Neural cell (in vitro differentiated cells): Measurements from ENCODE around the gene SREK1IP1. TPM values are rescaled to one million over a fixed set of nuclear protein-coding genes. Genes with fewer than 3 reads are reported as not detected.

Source experiments
- H2AFZ ChIP-seq: fragments of 200-600, 300-800 bp; sonication (generic), shearing (Covaris generic); 2 replicates; pipeline ENCODE4 v1.6.0; 2014; ENCODE audit warnings: low read depth, mild to moderate bottlenecking, antibody characterized with exemption, low read length, moderate library complexity
- H3F3A ChIP-seq: fragments of 200-600 bp; shearing (Covaris generic); 2 replicates; pipeline ENCODE4 v1.6.1; 2016; ENCODE audit warnings: mild to moderate bottlenecking, moderate library complexity, mixed read lengths, antibody characterized with exemption, low read length; ENCODE audit not compliant: insufficient read depth, poor library complexity, severe bottlenecking
- H3K27ac ChIP-seq: fragments of 200-600, 300-800 bp; sonication (generic), shearing (Covaris generic); 2 replicates; pipeline ENCODE4 v1.5.1; 2014; ENCODE audit warnings: mild to moderate bottlenecking, low read length, moderate library complexity
- H3K27me3 ChIP-seq: fragments of 300-800, 200-600 bp; sonication (generic), shearing (Covaris generic); 2 replicates; pipeline ENCODE4 v1.6.0; 2014; ENCODE audit warnings: mild to moderate bottlenecking, low read depth, low read length, moderate library complexity; ENCODE audit not compliant: insufficient read depth
- H3K36me3 ChIP-seq: fragments of 300-800, 200-600 bp; sonication (generic), shearing (Covaris generic); 2 replicates; pipeline ENCODE4 v1.5.1; 2014; ENCODE audit warnings: mild to moderate bottlenecking, antibody characterized with exemption, low read length, moderate library complexity; ENCODE audit not compliant: insufficient read depth
- H3K4me2 ChIP-seq: fragments of 300-800, 200-600 bp; sonication (generic), shearing (Covaris generic); 2 replicates; pipeline ENCODE4 v1.6.0; 2014; ENCODE audit warnings: mild to moderate bottlenecking, low read length
- H3K4me3 ChIP-seq: fragments of 300-800, 200-600 bp; sonication (generic), shearing (Covaris generic); 2 replicates; pipeline ENCODE4 v1.5.1; 2014; ENCODE audit warnings: mild to moderate bottlenecking, low read length, moderate library complexity
- H3K79me2 ChIP-seq: fragments of 200-600 bp; shearing (Covaris generic); replicated peaks from 2 replicates; pipeline ENCODE4 v1.6.0; 2014; ENCODE audit warnings: mild to moderate bottlenecking, low read length, moderate library complexity; ENCODE audit not compliant: insufficient read depth
- H3K9ac ChIP-seq: fragments of 300-800, 200-600 bp; sonication (generic), shearing (Covaris generic); 2 replicates; pipeline ENCODE4 v1.6.1; 2016; ENCODE audit warnings: mild to moderate bottlenecking, low read length, mixed read lengths
- H3K9me2 ChIP-seq: fragments of 200-600 bp; shearing (Covaris generic); 2 replicates; pipeline ENCODE4 v1.6.1; 2016; ENCODE audit warnings: mild to moderate bottlenecking, low read length, mixed read lengths; ENCODE audit not compliant: insufficient read depth
- H3K9me3 ChIP-seq: fragments of 200-600, 300-800 bp; sonication (generic), shearing (Covaris generic); 2 replicates; pipeline ENCODE4 v1.6.1; 2016; ENCODE audit warnings: mild to moderate bottlenecking, mixed run types, low read length, moderate library complexity, mixed read lengths
- H4K20me1 ChIP-seq: fragments of 200-600 bp; shearing (Covaris generic); 2 replicates; pipeline ENCODE4 v1.6.1; 2016; ENCODE audit warnings: mild to moderate bottlenecking, mixed run types; ENCODE audit not compliant: insufficient read depth
- CTCF ChIP-seq: fragments of 450-650 bp; IDR thresholded peaks from 2 replicates; pipeline ENCODE4 v1.5.1; 2014; ENCODE audit warnings: antibody characterized with exemption, mild to moderate bottlenecking, moderate library complexity; ENCODE audit not compliant: poor library complexity, severe bottlenecking
- EP300 ChIP-seq: fragments of 450-650 bp; conservative IDR thresholded peaks from 2 replicates; pipeline ENCODE4 v1.6.1; 2014; ENCODE audit warnings: antibody characterized with exemption, mild to moderate bottlenecking, moderate library complexity; ENCODE audit not compliant: poor library complexity, severe bottlenecking
- EZH2 ChIP-seq: fragments of 200-600, 300-800 bp; shearing (Covaris generic), sonication (generic); IDR thresholded peaks from 2 replicates; pipeline ENCODE4 v1.6.1; 2014; ENCODE audit warnings: antibody characterized with exemption, low read length, borderline replicate concordance, mild to moderate bottlenecking; ENCODE audit not compliant: insufficient read depth, poor library complexity, severe bottlenecking
- MXI1 ChIP-seq: fragments of 450-650 bp; conservative IDR thresholded peaks from 2 replicates; pipeline ENCODE4 v1.6.1; 2014; ENCODE audit warnings: antibody characterized with exemption, mild to moderate bottlenecking; ENCODE audit not compliant: poor library complexity, severe bottlenecking
- POLR2AphosphoS5 ChIP-seq: IDR thresholded peaks from 2 replicates; pipeline ENCODE4 v1.6.1; 2012
- RAD21 ChIP-seq: fragments of 450-650 bp; conservative IDR thresholded peaks from 2 replicates; pipeline ENCODE4 v1.6.1; 2014; ENCODE audit warnings: antibody characterized with exemption, mild to moderate bottlenecking, moderate library complexity
- SMC3 ChIP-seq: fragments of 450-650 bp; conservative IDR thresholded peaks from 2 replicates; pipeline ENCODE4 v1.6.1; 2014; ENCODE audit warnings: antibody characterized with exemption, mild to moderate bottlenecking, moderate library complexity; ENCODE audit not compliant: poor library complexity
- TAF1 ChIP-seq: IDR thresholded peaks from 2 replicates; pipeline ENCODE4 v1.6.1; 2012; ENCODE audit warnings: low read depth
- polyA plus RNA-seq: library from polyadenylated mRNA; depleted of rRNA; stranded (reverse); fragments of >200 nt; gene quantifications from 2 replicates; pipeline ENCODE4 v1.2.3, GENCODE V29; 2014
- TF ChIP-seq, protein P1 (sequence below): IDR thresholded peaks from 2 replicates; pipeline ENCODE4 v1.6.1; 2012; ENCODE audit warnings: borderline replicate concordance

Gene SREK1IP1
- polyA plus RNA-seq, 1 donor from 2014 or later: 23.5 TPM

- no peak overlapping the region for H3K4me2 ChIP-seq
- H3F3A ChIP-seq: no peaks in the 10 kb centered on the region
- no peak overlapping the region for H3K27ac ChIP-seq
- no peaks in the 10 kb centered on the region for H3K9me3 ChIP-seq
- H3K79me2 ChIP-seq: no peaks in the 10 kb centered on the region
- no peak overlapping the region for H3K4me3 ChIP-seq
- no peaks in the 10 kb centered on the region for H3K9me2 ChIP-seq
- no peak overlapping the region for H2AFZ ChIP-seq
- H3K27me3 ChIP-seq: no peaks in the 10 kb centered on the region
- H4K20me1 ChIP-seq: no peaks in the 10 kb centered on the region
- no peaks in the 10 kb centered on the region for H3K36me3 ChIP-seq
- H3K9ac ChIP-seq: no peak overlapping the region
- no peak for TF ChIP-seq SMC3
- TF ChIP-seq EP300: no peak
- TF ChIP-seq TAF1: no peak
- TF ChIP-seq EZH2: no peak
- TF ChIP-seq POLR2AphosphoS5: no peak
- TF ChIP-seq, protein P1, sequence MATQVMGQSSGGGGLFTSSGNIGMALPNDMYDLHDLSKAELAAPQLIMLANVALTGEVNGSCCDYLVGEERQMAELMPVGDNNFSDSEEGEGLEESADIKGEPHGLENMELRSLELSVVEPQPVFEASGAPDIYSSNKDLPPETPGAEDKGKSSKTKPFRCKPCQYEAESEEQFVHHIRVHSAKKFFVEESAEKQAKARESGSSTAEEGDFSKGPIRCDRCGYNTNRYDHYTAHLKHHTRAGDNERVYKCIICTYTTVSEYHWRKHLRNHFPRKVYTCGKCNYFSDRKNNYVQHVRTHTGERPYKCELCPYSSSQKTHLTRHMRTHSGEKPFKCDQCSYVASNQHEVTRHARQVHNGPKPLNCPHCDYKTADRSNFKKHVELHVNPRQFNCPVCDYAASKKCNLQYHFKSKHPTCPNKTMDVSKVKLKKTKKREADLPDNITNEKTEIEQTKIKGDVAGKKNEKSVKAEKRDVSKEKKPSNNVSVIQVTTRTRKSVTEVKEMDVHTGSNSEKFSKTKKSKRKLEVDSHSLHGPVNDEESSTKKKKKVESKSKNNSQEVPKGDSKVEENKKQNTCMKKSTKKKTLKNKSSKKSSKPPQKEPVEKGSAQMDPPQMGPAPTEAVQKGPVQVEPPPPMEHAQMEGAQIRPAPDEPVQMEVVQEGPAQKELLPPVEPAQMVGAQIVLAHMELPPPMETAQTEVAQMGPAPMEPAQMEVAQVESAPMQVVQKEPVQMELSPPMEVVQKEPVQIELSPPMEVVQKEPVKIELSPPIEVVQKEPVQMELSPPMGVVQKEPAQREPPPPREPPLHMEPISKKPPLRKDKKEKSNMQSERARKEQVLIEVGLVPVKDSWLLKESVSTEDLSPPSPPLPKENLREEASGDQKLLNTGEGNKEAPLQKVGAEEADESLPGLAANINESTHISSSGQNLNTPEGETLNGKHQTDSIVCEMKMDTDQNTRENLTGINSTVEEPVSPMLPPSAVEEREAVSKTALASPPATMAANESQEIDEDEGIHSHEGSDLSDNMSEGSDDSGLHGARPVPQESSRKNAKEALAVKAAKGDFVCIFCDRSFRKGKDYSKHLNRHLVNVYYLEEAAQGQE: no peak
- no peak for TF ChIP-seq CTCF
- TF ChIP-seq MXI1: no peak
- TF ChIP-seq RAD21: no peak
These were observed 26.1 kb downstream of the SREK1IP1 start for GRCh38 chr5:64742411-64742810.

DNA sequence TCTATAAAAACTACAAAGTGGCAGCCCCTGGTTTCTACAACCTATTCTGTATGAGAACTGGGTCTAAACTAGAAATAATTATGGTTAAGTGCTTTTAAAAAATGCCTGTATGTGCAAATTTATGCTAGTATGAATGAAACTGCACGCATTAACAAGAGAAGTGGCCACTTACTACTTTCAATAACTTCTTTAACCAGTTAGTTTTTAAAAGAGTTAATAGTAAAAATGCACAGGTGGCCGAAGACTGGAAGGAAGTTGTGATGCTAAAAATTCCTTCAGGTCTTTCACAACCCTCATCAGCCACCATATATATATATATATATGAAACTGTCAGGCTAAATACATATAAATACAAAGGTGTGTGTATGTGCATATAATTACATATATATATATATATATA is 41.3 kb downstream of the SREK1IP1 start:
- Histone ChIP-seq H3K4me2 (no peak overlapping the region), H3K36me3 (no peaks in the 10 kb centered on the region), H3F3A (no peaks in the 10 kb centered on the region), H3K9me3 (no peaks in the 10 kb centered on the region), H4K20me1 (no peaks in the 10 kb centered on the region), H3K27me3 (no peaks in the 10 kb centered on the region), H3K79me2 (no peaks in the 10 kb centered on the region), H3K9me2 (no peaks in the 10 kb centered on the region), H3K9ac (no peak overlapping the region), H3K27ac (no peak overlapping the region), H3K4me3 (no peak overlapping the region), H2AFZ (no peak overlapping the region)
- TF ChIP-seq CTCF (no peak), MXI1 (no peak), POLR2AphosphoS5 (no peak), TAF1 (no peak), EZH2 (no peak), RAD21 (no peak), SMC3 (no peak), EP300 (no peak)
- TF ChIP-seq, protein P1: no peak
